Kidney tubule cell (primary cell): ENCODE measurements around the gene DNAL4.

Experiments used
- DNase-seq: peaks from one replicate; pipeline ENCODE4 v3.0.0-alpha.2; 2018; ENCODE audit warnings: low spot score

The DNAL4 gene, protein sequence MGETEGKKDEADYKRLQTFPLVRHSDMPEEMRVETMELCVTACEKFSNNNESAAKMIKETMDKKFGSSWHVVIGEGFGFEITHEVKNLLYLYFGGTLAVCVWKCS

GRCh38 chr22:38793721-38794466, at the start of gene DNAL4:
Gene DNAL4, minus strand, starts transcription at chr22:38794143. Its CDS starts 11,412 bp downstream, at chr22:38782731.
- peak; percentile 99 for DNase-seq

GRCh38 chr22:38843201-38843656, 49.3 kb upstream of the DNAL4 start:
- DNase-seq: peak; percentile 77

- DNase-seq: no peak
Observed at GRCh38 chr22:38842512-38843200, 48.7 kb upstream of the DNAL4 start.

- no peak for DNase-seq
Observed at GRCh38 chr22:38841635-38842034, 47.7 kb upstream of the DNAL4 start.

GRCh38 chr22:38841211-38841610, 47.3 kb upstream of the DNAL4 start:
- DNase-seq: no peak

GRCh38 chr22:38840129-38840528, 46.2 kb upstream of the DNAL4 start:
- DNase-seq: no peak

DNA sequence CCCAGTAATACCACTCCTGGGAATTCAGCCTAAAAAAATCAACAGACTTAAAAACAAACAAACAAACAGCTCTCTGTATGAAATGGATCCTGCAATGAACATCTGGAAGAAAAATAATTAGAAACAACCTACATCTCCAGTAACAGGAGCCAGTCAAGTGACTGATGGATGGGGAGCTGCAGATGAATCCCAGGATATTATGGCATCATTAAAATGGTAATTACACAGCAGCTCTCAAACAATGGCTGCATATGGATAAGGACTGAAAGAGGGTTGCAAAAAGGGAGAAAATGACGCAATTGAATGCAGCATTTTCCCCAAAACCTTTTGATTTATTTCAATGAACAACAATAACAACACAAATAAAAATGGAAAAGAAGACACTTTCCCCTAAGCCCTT, 45.7 kb upstream of the DNAL4 start:
- no peak for DNase-seq

GRCh38 chr22:38837414-38837928, 43.5 kb upstream of the DNAL4 start:
- no peak for DNase-seq

DNA sequence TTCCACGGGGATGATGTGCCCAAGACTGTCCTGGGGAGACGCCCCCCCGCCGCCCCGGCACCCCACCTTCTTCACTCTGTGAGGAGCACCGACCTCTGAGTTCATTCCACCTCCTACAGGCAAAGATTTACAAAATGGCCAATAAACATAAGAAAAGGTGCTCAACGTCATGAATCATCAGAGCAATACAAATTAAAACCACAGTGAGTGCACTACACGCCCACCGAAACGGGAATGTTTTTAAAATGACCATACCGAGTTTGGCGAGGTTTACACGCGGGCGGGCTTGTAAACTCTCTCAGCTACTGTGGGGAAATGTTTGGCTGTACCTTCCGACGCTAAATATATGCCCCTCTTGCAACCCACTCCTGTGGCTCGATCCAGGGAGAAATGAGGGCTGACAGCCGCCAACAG, 42.0 kb upstream of the DNAL4 start:
- no peak for DNase-seq

- no peak for DNase-seq
Observed at GRCh38 chr22:38834991-38835390, 41.0 kb upstream of the DNAL4 start.

GRCh38 chr22:38834215-38834953, 40.4 kb upstream of the DNAL4 start:
- no peak for DNase-seq

DNA sequence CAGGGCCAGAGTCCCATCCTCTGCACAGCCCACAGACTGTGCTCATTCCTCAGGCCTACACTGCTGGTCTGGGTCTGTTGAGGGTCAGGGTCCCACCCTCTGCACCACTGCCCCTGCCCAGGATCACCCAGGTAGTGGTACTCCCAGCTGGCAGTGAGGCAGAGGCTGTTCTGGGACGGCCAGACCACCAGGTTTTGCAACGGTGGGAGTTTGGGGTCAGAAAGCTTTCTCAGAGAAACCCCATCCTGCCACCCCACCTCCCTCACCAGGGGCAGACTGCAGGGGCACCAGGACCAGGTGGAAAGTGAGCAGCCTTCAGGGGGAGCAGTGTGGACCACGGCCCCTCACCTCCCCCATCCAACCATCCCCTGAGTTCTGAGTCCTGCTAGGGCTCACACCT, 39.1 kb upstream of the DNAL4 start:
- DNase-seq: no peak

DNA sequence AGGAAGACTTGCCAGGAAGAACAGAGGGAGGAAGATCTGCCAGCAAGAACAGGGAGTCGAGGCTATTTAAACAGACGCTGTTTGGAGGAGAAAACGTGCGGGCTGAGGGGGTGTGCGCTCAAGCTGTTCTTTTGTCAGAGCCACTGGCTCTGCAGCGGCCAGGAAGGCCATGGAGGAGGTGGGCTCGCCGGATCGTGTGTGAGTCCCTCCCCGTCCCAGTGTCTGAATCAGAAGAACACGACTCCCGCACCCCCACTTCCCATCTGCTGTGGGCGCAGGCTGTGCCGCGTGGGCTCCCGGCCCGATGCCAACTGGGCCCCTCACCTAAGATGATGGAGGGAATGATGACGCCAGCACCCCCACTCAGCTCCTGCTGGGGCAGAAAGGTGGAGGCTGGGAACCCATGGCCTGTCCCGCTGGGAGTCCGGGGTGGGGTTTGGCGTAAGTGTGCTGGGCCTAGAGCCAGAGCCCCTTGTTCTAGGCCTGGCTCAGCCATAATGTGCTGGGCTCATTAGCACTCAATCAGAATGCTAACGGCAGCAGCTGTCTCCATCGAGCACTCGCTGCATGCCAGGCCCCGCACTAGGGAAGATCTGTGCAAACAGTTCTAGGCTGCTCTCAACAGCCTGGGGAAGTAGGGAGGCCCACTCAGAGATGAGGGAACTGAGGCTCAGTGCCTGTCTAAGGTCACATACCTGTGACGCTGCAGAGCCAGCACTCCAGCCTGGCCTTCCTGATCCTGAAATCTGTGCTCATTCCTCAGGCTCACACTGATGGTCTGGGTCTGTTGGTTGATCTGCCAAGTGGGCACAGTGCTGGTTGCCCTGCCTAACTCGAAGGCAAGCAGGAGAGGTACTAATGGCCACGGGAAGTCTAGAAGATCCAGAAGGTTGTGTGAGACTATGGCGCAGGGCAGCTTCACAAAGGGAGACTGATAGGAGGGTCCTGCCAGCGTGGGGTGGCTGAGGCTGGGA, 38.3 kb upstream of the DNAL4 start:
- no peak for DNase-seq

DNA sequence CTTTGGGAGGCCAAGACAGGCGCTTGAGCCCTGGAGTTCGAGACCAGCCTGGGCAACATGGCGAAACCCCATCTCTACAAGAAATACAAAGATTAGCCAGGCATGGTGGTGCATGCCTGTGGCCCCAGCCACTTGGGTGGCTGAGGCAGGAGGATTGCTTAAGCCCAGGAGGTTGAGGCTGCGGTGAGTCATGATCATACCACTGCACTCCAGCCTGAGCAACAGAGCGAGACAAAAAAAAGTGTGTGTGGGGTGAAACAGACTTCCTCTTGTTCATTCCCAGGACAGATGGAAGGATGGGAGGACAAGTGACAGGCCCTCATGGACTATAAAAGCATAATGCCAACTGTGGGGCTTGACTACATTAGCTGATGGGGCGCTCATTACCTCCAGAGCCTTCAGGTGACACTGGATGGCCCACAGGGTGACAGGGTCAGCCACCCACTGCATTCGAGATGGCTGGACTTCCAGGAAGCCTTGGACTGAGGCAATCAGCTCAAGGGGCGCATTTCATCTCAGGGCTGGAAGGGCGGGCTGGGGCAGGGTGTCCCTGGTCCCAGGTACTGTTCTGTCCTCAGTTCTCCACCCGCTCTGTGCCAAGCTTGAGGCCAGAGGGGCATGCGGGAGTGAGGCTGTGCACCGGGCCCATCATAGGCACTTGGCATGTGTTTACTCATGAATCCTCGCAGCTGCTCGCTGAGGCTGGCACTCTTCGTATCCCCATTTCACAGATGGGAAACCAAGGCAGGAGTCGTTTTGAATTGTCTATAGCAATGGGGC, 37.4 kb upstream of the DNAL4 start:
- DNase-seq: peak; percentile 88

DNA sequence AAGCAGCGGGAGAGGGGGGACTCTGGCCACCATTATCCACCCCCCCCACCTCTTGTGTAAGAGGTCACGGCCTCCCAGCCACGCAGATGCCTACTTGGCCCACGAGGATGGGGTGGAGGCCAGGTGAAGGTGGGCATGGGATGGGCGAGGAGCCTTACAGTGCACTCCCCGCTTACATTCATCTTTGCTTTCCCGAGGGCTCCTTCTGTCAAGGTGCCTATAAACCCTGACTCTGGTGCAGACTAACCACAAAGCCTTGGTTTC, 36.8 kb upstream of the DNAL4 start:
- no peak for DNase-seq

DNA sequence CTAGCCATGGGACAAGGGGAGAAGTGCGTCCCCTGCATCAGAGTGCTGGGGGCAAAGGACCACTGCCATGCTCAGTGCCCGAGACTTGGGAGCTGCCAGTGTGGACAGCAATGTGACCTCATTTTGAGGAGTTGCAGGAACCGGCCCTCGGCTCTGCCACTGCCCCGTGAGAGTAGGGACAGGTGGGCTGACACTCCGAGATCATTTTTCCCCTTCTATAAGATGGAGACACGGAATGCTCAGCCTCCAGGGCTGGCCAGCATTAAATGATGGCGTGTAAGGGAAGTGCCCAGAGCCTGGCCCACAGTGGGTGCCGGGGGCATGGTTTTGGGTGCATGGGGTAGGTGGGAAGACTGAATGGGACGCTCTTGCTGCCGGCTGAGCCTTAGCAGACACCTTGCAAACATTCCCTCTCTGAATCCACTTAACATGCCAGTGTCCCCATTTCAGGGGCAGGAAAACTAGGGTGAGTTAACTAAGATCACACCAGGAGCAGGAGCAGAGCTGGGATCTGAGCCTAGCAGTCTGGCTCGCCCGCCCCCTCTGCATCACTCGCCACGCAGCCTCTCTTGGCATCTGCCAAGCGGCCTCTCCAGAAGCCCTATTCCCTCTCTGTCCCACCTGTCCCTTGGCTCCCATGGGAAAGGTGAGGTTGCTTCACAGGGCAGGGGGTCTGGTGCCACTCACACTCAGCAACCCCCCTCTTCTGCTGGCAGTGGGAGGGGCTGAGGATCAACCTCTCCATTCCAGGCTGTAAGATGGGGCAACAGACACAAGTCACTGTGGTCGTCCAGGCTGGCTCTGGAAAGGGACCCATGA, 36.3 kb upstream of the DNAL4 start:
- DNase-seq: no peak

DNA sequence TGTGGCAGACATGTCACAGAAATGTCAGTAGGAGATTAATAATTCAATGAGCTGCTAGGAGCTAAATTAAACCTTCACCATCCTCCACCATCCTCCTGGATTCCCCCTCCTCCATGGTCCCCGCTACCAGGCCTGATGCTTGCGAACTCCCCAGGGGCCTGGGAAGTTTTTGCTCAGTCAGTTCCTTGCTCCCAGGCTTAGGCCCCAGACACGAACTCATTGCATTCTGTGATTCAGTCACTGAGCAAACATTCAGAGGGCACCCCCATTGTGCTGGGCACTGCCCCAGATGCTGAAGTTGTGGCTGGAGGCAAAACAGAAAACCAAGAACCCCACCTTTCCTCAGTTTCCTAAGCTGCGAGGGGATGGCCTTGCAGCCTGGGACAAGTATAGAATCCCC, 35.5 kb upstream of the DNAL4 start:
- no peak for DNase-seq

GRCh38 chr22:38828616-38829205, 34.8 kb upstream of the DNAL4 start:
- no peak for DNase-seq

DNA sequence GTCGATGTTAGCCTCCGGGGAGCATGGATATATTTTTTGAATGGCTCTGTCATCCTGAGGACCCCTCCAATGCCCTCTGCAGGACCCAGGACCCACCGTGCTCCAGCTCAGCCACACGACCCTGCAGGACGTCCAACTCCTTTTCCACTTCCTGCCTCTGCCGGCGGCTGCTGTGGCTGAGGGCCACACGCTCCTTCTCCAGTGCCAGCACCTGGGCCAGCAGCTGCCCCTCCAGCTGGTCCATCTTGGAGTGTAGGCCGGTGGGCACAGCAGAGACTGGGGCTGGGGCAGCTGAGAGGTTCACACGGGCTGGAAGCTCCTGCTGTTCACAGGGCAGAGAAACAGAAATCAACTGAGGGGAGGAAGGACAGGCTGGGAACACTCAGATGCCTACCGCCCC, 34.2 kb upstream of the DNAL4 start:
- DNase-seq: no peak
